K562 (cell line): ENCODE data around the gene RRAS. TPM values are rescaled to one million over a fixed set of nuclear protein-coding genes. Genes with fewer than 3 reads are reported as not detected.

Source experiments
- CEBPZ ChIP-seq: fragments of 150-350 bp; IDR thresholded peaks from 2 replicates; pipeline ENCODE4 v1.6.1; 2014; ENCODE audit warnings: low read depth, mild to moderate bottlenecking, low read length, borderline replicate concordance
- E2F4 ChIP-seq: sonication (generic); formaldehyde crosslinking; IDR thresholded peaks from 2 replicates; pipeline ENCODE4 v1.8.0; 2022; ENCODE audit warnings: mild to moderate bottlenecking, low read depth, missing genetic modification reagents
- NFXL1 ChIP-seq: fragments of 450-650 bp; formaldehyde crosslinking; IDR thresholded peaks from 2 replicates; pipeline ENCODE4 v1.4.0; 2021; ENCODE audit warnings: mild to moderate bottlenecking
- POLR2G ChIP-seq: fragments of 200-400 bp; formaldehyde crosslinking; IDR thresholded peaks from 2 replicates; pipeline ENCODE4 v1.6.1; 2017; ENCODE audit warnings: low read depth, mild to moderate bottlenecking, antibody characterized with exemption, low read length, moderate library complexity
- SLC30A9 ChIP-seq: fragments of 250-450 bp; sonication (Bioruptor Pico); IDR thresholded peaks from 2 replicates; pipeline ENCODE4 v1.8.0; 2022; ENCODE audit warnings: mild to moderate bottlenecking, moderate library complexity
- TRIM28 ChIP-seq: fragments of 450-650 bp; IDR thresholded peaks from 2 replicates; pipeline ENCODE4 v1.6.1; 2017
- TSHZ1 ChIP-seq: fragments of 250-450 bp; sonication (Bioruptor Pico); IDR thresholded peaks from 2 replicates; pipeline ENCODE4 v1.4.0; 2020; ENCODE audit warnings: mild to moderate bottlenecking, moderate library complexity
- polyA plus RNA-seq, 8 experiments: library from polyadenylated mRNA; depleted of rRNA in 4 of 8; stranded (reverse) in 5 of 8; unstranded in 3 of 8; fragments of >200 nt; fragmentation: Nextera tagmentation in 2 of 8; fragmentation: Illumina TruSeq in 1 of 8; extraction: Ambion mirVana in 2 of 8; extraction: Trizol in 1 of 8; gene quantifications; 2 replicates each; pipeline versions ENCODE4 v1.2.1 to v1.2.3, GENCODE V29; 2011 to 2014; ENCODE audit warnings: inconsistent platforms in 1 of 8, missing spikeins in 1 of 8
- total RNA-seq, 7 experiments: library from RNA; depleted of rRNA in 6 of 7; stranded (reverse); fragments of >200 nt in 6 of 7; fragmentation: Illumina TruSeq in 2 of 7; extraction: Trizol in 2 of 7; gene quantifications; 2 replicates each; pipeline versions ENCODE4 v1.2.1 to v1.2.3, GENCODE V29; 2011 to 2021; ENCODE audit warnings: low replicate concordance in 1 of 7

Gene RRAS
- total and polyA plus RNA-seq, 9 of the 15 experiments (the other 6 are each of a cell fraction or from before 2014, with no cell fraction given): 0.70 to 17.3 (median 8.2) TPM

GRCh38 chr19:49677231-49677900 is 37.4 kb upstream of the RRAS start, which contains the start of gene PRMT1 (continued):
- TF ChIP-seq CEBPZ (no peak), TRIM28 (no peak), SLC30A9 (CRISPR knock-in tag) (no peak), TSHZ1 (CRISPR knock-in tag) (no peak), POLR2G (peak; percentile 98), NFXL1 (CRISPR knock-in tag) (no peak), E2F4 (no peak)
